D721Med (cell line): ENCODE measurements around the gene CHCHD6.

Experiments used
- DNase-seq: peaks from one replicate; pipeline ENCODE4 v3.0.0; 2011; ENCODE audit warnings: low spot score; ENCODE audit not compliant: insufficient read length
- FAIRE-seq: peaks from 2 replicates; lab custom pipeline; 2011; peaks lifted over from hg19 to GRCh38; lab: Jason Lieb, UNC
- CTCF ChIP-seq: IDR thresholded peaks from 2 replicates; pipeline ENCODE4 v1.5.1; 2012; ENCODE audit warnings: mild to moderate bottlenecking, control low read depth; ENCODE audit not compliant: insufficient read depth; ENCODE audit errors: missing control alignments

CHCHD6 gene

DNA sequence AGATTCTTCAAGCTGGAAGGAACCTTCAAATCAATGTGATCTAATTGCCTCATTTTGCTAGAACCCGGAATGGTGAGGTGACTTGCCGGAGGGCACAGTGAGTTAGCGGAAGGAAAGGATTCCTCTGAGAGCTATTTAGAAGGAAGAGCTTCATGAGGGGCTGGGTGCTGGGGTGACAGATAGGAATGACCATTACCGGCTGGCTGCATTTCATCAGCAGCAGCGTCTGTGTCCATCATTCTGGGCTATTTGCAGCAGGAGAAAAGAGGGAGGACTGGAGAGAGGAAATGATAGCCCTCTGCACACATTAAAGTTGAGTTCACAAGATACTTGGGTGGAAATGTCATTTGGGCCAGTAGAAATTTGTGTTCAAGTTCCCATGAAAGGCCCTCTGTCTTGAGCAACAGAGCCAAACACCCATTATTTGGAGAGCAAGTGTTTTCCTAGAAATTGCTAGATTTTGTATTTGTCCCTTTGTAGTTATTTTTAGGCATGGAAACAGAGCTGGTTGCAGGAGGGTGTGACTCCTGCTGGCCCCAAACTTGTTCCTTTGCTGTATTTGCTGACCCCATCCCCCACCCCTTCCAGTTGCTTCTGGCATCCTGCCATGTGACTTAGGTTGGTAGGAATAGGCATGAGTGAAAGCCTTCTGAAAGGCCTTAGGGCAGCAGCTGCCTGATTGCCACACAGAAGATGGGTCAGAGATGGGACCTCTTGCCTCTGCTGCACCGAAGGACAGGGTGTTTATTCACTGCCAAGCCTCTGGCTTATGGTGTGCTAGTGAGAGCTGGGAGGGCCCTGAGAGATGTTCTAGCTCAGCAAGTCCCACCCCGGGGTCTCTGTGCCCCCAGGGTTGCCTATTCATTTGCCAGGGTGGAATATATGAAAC lies 191.4 kb downstream of the CHCHD6 start:
- FAIRE-seq = no peak
- TF ChIP-seq CTCF = no peak
- no peak for DNase-seq

DNA sequence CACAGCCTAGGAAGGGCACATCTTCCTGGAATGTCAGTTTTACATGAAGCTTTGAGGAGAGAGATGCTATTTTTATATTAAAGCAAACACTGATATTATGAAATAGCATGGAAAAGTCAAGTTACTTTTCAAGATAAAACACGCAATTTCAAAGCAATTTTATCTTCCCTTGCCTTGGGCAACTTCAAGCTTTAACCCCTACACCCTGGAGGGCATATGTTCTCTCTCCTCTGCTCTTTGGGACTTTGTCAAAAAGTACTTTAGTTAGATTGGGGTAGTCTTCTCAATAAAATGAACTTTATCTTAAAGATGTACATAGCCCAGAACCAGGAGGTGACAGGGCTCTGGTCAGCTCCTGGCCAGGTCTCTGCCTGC lies 192.0 kb downstream of the CHCHD6 start:
- DNase-seq (no peak), FAIRE-seq (no peak)
- no peak for TF ChIP-seq CTCF

GRCh38 chr3:126896968-126897367 lies 192.9 kb downstream of the CHCHD6 start:
- no peak for TF ChIP-seq CTCF
- no peak for DNase-seq
- no peak for FAIRE-seq

- DNase-seq (no peak), FAIRE-seq (no peak)
- TF ChIP-seq CTCF = no peak
Measured at GRCh38 chr3:126897943-126898342, 193.9 kb downstream of the CHCHD6 start.

GRCh38 chr3:126900859-126901540 lies 197.0 kb downstream of the CHCHD6 start:
- DNase-seq (no peak), FAIRE-seq (no peak)
- TF ChIP-seq CTCF = no peak

- no peak for TF ChIP-seq CTCF
- no peak for DNase-seq
- FAIRE-seq = no peak
Measured at GRCh38 chr3:126901631-126902030, 197.6 kb downstream of the CHCHD6 start.

GRCh38 chr3:126903521-126903920 lies 199.5 kb downstream of the CHCHD6 start:
- no peak for TF ChIP-seq CTCF
- no peak for FAIRE-seq
- no peak for DNase-seq
